H1 (cell line): ENCODE data around the gene METTL1.

Experiments
- CTCF ChIP-seq, 3 experiments: IDR thresholded peaks; 1 replicate in 2 of 3; 2 replicates in 1 of 3; pipeline versions ENCODE4 v1.5.1 to v1.6.1; 2011; ENCODE audit warnings: low read length in 3 of 3, mild to moderate bottlenecking in 3 of 3, inconsistent platforms in 2 of 3, low read depth in 1 of 3, moderate library complexity in 1 of 3; ENCODE audit not compliant: insufficient read depth in 1 of 3; ENCODE audit errors: control extremely low read depth in 1 of 3
- EZH2 ChIP-seq: fragments of 200-600 bp; sonication (generic); IDR thresholded peaks from 2 replicates; pipeline ENCODE4 v1.7.1; 2012; ENCODE audit warnings: low read depth, mild to moderate bottlenecking, moderate library complexity, low read length, inconsistent platforms; ENCODE audit not compliant: severe bottlenecking
- JUN ChIP-seq: IDR thresholded peaks from 2 replicates; pipeline ENCODE4 v1.6.1; 2011; ENCODE audit warnings: low read depth, mild to moderate bottlenecking, improper control_type of control experiment, low read length

- TF ChIP-seq JUN (no peak), CTCF (IDR thresholded peaks at IDR 0.05; ENCODE audit: control extremely low read depth in 1 of 3, insufficient read depth in 1 of 3, low read depth in 1 of 3, low read length in 3 of 3) (no peak), EZH2 (no peak)
Observed at GRCh38 chr12:57741413-57741789, 30.5 kb downstream of the METTL1 start.
